PC-3 (cell line): ENCODE data around the gene TPRN. TPM values are rescaled to one million over a fixed set of nuclear protein-coding genes. Genes with fewer than 3 reads are reported as not detected.
A peak's percentile ranks its signal among the peaks of the same experiment; 100 is the strongest.

Source experiments
- ATAC-seq: fragments of 200-7000 bp; cut with Tn5 transposase; 2 replicates; pipeline ENCODE4 v1.9.1; 2020; ENCODE audit warnings: mild to moderate bottlenecking, moderate library complexity
- BruUV-seq: library from RNA; stranded (reverse); fragments of 400-500 nt; replicated peaks from 2 replicates; lab custom pipeline; 2021; lab: Mats Ljungman, UMichigan
- CTCF ChIA-PET: fragments of 300-600 bp; sonication (Branson Sonifier 250); formaldehyde crosslinking; loops from one replicate; lab custom pipeline; 2022; ENCODE audit warnings: antibody characterized with exemption; lab: Charles Lee
- POLR2A ChIA-PET: fragments of 300-600 bp; sonication (Branson Sonifier 250); formaldehyde crosslinking; loops from one replicate; lab custom pipeline; 2022; ENCODE audit warnings: antibody characterized with exemption; ENCODE audit not compliant: unreplicated experiment; lab: Charles Lee
- DNase-seq: peaks from one replicate; pipeline ENCODE4 v3.0.0-alpha.2; 2015
- H2AFZ ChIP-seq: fragments of 300-600 bp; sonication (generic); 2 replicates; pipeline ENCODE4 v1.6.0; 2016; ENCODE audit warnings: antibody characterized with exemption, low read length
- H3F3A ChIP-seq: fragments of 300-600 bp; sonication (generic); one replicate; pipeline ENCODE4 v1.6.0; 2017; ENCODE audit warnings: antibody characterized with exemption, low read length, control low read depth, mild to moderate bottlenecking; ENCODE audit not compliant: unreplicated experiment
- H3K27ac ChIP-seq: fragments of 300-600 bp; sonication (generic); 2 replicates; pipeline ENCODE4 v1.5.1; 2016; ENCODE audit warnings: mild to moderate bottlenecking, low read length
- H3K27me3 ChIP-seq: fragments of 300-600 bp; sonication (generic); 2 replicates; pipeline ENCODE4 v1.6.1; 2016; ENCODE audit warnings: low read length, mixed read lengths
- H3K36me3 ChIP-seq: fragments of 300-600 bp; sonication (generic); 2 replicates; pipeline ENCODE4 v1.6.1; 2016; ENCODE audit warnings: low read depth, mixed run types, low read length, mixed read lengths
- H3K4me1 ChIP-seq: fragments of 300-600 bp; sonication (generic); 2 replicates; pipeline ENCODE4 v1.5.1; 2016; ENCODE audit warnings: low read length; ENCODE audit not compliant: insufficient read depth
- H3K4me2 ChIP-seq: fragments of 300-600 bp; sonication (generic); 2 replicates; pipeline ENCODE4 v1.6.0; 2016; ENCODE audit warnings: low read length
- H3K4me3 ChIP-seq: fragments of 300-600 bp; sonication (generic); 2 replicates; pipeline ENCODE4 v1.5.1; 2016; ENCODE audit warnings: mild to moderate bottlenecking, low read length, mixed read lengths
- H3K79me2 ChIP-seq: fragments of 300-600 bp; sonication (generic); 2 replicates; pipeline ENCODE4 v1.6.1; 2017; ENCODE audit warnings: low read length, mixed read lengths
- H3K9ac ChIP-seq: fragments of 300-600 bp; sonication (generic); 2 replicates; pipeline ENCODE4 v1.6.0; 2016; ENCODE audit warnings: mild to moderate bottlenecking, low read length
- H3K9me2 ChIP-seq: fragments of 300-600 bp; sonication (generic); replicated peaks from 2 replicates; pipeline ENCODE4 v1.6.1; 2016; ENCODE audit warnings: mixed run types, low read length, mixed read lengths
- H3K9me3 ChIP-seq: fragments of 300-600 bp; sonication (generic); 2 replicates; pipeline ENCODE4 v1.6.1; 2016; ENCODE audit warnings: low read length, mixed read lengths
- H4K20me1 ChIP-seq: fragments of 300-600 bp; sonication (generic); 2 replicates; pipeline ENCODE4 v1.6.1; 2016; ENCODE audit warnings: low read length, mixed read lengths
- CTCF ChIP-seq: fragments of 300-600 bp; sonication (generic); conservative IDR thresholded peaks from 2 replicates; pipeline ENCODE4 v1.5.1; 2017; ENCODE audit warnings: antibody characterized with exemption, low read depth, mild to moderate bottlenecking, low read length
- EZH2 ChIP-seq: fragments of 300-600 bp; sonication (generic); IDR thresholded peaks from one replicate; pipeline ENCODE4 v1.6.1; 2017; ENCODE audit warnings: antibody characterized with exemption, mild to moderate bottlenecking, low read length; ENCODE audit not compliant: unreplicated experiment
- EZH2phosphoT487 ChIP-seq: fragments of 300-600 bp; sonication (generic); IDR thresholded peaks from 2 replicates; pipeline ENCODE4 v1.6.1; 2018; ENCODE audit warnings: mild to moderate bottlenecking, antibody characterized with exemption, low read length, borderline replicate concordance
- intact Hi-C: fragments of 100-400 bp; cut with micrococcal nuclease; formaldehyde crosslinking; loops from 2 replicates; pipeline ENCODE4 v1.9.0; 2023
- total RNA-seq: library from RNA; depleted of rRNA; stranded (reverse); fragments of >200 nt; gene quantifications from 2 replicates; pipeline ENCODE4 v1.2.3, GENCODE V29; 2014

The TPRN gene
- total RNA-seq, 1 experiment from 2014 or later = 11.3 TPM

GRCh38 chr9:137211532-137211931 is 11.0 kb upstream of the TPRN start:
- no peak overlapping the region for H3K4me3 ChIP-seq
- no TSS peak for BruUV-seq
- intact Hi-C loops = no loop called here
- no peaks in the 10 kb centered on the region for H4K20me1 ChIP-seq
- no peaks in the 10 kb centered on the region for H3K36me3 ChIP-seq
- DNase-seq (no peak), ATAC-seq (no peak)
- ChIA-PET CTCF (no interaction called here), POLR2A (no interaction called here)
- H3K9me2 ChIP-seq = no peaks in the 10 kb centered on the region
- H3K27ac ChIP-seq = no peak overlapping the region
- H3K4me2 ChIP-seq = no peak overlapping the region
- no peaks in the 10 kb centered on the region for H3K9me3 ChIP-seq
- no peaks in the 10 kb centered on the region for H3K27me3 ChIP-seq
- no peak for TF ChIP-seq EZH2phosphoT487
- TF ChIP-seq CTCF = no peak
- H3K4me1 ChIP-seq = peaks cover 8% of the 10 kb centered on the region
- H2AFZ ChIP-seq = no peak overlapping the region
- H3K9ac ChIP-seq = no peak overlapping the region
- peaks cover 11% of the 10 kb centered on the region for H3K79me2 ChIP-seq
- H3F3A ChIP-seq = no peaks in the 10 kb centered on the region

GRCh38 chr9:137206602-137207001 is 6.1 kb upstream of the TPRN start:
- Histone ChIP-seq H4K20me1 (no peaks in the 10 kb centered on the region), H3K79me2 (peaks cover 52% of the 10 kb centered on the region), H3K4me2 (peak overlapping the region; percentile 98), H3K4me1 (peaks cover 20% of the 10 kb centered on the region), H3K9me2 (no peaks in the 10 kb centered on the region), H3K4me3 (peak overlapping the region; percentile 99), H3K27me3 (no peaks in the 10 kb centered on the region), H3K27ac (no peak overlapping the region), H2AFZ (no peak overlapping the region), H3K36me3 (no peaks in the 10 kb centered on the region), H3K9ac (peak overlapping the region; percentile 99), H3F3A (no peaks in the 10 kb centered on the region), H3K9me3 (no peaks in the 10 kb centered on the region)
- no TSS peak for BruUV-seq
- ChIA-PET CTCF (no interaction called here), POLR2A (no interaction called here)
- intact Hi-C loops = no loop called here
- no peak for TF ChIP-seq EZH2
- TF ChIP-seq EZH2phosphoT487 = no peak
- DNase-seq (no peak), ATAC-seq (no peak)

DNA sequence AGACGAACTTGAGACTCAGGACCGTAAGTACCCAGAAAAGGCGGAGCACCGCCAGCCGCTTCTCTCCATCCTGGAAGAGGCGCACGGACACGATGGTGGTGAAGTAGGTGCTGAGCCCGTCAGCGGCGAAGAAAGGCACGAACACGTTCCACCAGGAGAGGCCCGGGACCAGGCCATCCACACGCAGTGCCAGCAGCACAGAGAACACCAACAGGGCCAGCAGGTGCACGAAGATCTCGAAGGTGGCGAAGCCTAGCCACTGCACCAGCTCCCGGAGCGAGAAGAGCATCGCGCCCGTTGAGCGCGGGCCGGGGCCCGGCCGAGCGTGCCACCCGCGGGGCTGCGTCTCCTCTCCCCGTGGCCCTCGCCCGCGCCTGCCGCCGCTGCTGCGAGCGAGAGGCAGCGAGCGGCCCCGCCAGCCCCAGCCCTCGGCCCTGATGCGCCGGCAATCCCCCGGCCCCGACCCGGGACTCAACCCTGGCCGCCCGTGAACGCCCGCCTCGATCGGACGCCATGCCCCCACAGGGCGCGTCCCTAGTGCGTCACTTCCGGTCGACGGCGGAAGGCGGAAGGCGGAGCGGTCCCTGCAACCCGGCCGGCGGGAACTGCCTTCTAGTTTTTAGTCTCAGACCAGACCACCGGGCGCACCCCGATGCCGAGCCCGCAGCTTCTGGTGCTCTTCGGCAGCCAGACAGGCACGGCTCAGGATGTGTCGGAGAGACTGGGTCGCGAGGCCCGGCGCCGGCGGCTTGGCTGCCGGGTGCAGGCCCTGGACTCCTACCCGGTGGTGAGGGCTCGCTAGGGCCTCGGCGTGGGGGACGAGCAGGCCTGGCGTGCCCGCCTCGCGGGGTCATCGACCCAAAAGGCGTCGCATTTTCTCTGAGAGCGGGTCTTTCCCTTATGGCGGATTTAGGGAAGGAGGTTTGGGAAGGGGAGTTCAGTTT is 4.9 kb upstream of the TPRN start, which contains the start of the genes NDOR1 and TMEM203:
Gene NDOR1 (plus strand): TSS at position 575 of the 944 bp plus-strand sequence. CDS start 78 bp downstream, at position 653.
Gene TMEM203 (minus strand): TSS at position 523 of the 944 bp plus-strand sequence. CDS start 234 bp downstream, at position 289.
- BruUV-seq = no TSS peak
- Histone ChIP-seq H3K4me1 (peaks cover 24% of the 10 kb centered on the region), H3K79me2 (peaks cover 58% of the 10 kb centered on the region), H3K9ac (peak within 1 kb of the TSS; percentile 99), H3K9me3 (no peaks in the 10 kb centered on the region), H3K27me3 (no peaks in the 10 kb centered on the region), H4K20me1 (no peaks in the 10 kb centered on the region), H3K4me2 (peak within 1 kb of the TSS; percentile 98), H3K4me3 (peak within 1 kb of the TSS; percentile 99), H3K9me2 (no peaks in the 10 kb centered on the region), H3F3A (no peaks in the 10 kb centered on the region), H3K36me3 (no peaks in the 10 kb centered on the region), H2AFZ (peak within 1 kb of the TSS; percentile 74), H3K27ac (0 out of 2 replicates have a peak within 1 kb of the TSS, but pooled peaks have one; percentile 20)
- TF ChIP-seq CTCF (no peak), EZH2phosphoT487 (no peak), EZH2 (no peak)
- DNase-seq (peak; percentile 82), ATAC-seq (peak; percentile 44)
- POLR2A ChIA-PET = no interaction called here
- intact Hi-C loops = no loop called here
- CTCF ChIA-PET = no interaction called here
